ENCODE results near the gene KCNAB1.

- TF ChIP-seq EGR1 (IDR thresholded peaks at IDR 0.05; ENCODE audit: low read depth in 2 of 2) = no peak
- TF ChIP-seq TAF1 (conservative IDR thresholded peaks at IDR 0.05) = no peak
- TF ChIP-seq, protein P1, sequence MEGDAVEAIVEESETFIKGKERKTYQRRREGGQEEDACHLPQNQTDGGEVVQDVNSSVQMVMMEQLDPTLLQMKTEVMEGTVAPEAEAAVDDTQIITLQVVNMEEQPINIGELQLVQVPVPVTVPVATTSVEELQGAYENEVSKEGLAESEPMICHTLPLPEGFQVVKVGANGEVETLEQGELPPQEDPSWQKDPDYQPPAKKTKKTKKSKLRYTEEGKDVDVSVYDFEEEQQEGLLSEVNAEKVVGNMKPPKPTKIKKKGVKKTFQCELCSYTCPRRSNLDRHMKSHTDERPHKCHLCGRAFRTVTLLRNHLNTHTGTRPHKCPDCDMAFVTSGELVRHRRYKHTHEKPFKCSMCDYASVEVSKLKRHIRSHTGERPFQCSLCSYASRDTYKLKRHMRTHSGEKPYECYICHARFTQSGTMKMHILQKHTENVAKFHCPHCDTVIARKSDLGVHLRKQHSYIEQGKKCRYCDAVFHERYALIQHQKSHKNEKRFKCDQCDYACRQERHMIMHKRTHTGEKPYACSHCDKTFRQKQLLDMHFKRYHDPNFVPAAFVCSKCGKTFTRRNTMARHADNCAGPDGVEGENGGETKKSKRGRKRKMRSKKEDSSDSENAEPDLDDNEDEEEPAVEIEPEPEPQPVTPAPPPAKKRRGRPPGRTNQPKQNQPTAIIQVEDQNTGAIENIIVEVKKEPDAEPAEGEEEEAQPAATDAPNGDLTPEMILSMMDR (IDR thresholded peaks at IDR 0.05; ENCODE audit: low read depth, low read length, missing input control) = no peak
- no peak for TF ChIP-seq SP1 (IDR thresholded peaks at IDR 0.05)
These were observed 228.7 kb downstream of the KCNAB1 start for GRCh38 chr3:156349111-156349510.

Data from liver (tissue), 3 donors.